Body of pancreas (tissue), 4 donors: ENCODE measurements around the gene NMT2.

Source experiments
- CTCF ChIP-seq, 7 experiments: fragments of 450-650 bp in 4 of 7; fragments of 200-600 bp in 3 of 7; sonication (generic) in 3 of 7; IDR thresholded peaks; one replicate each; pipeline ENCODE4 v1.5.1; 2016 to 2019; ENCODE audit warnings: antibody characterized with exemption in 7 of 7
- POLR2A ChIP-seq, 3 donors: fragments of 450-650 bp; IDR thresholded peaks; one replicate each; pipeline ENCODE4 v1.6.1; 2016; ENCODE audit warnings: antibody characterized with exemption in 3 of 3, mild to moderate bottlenecking in 2 of 3

GRCh38 chr10:15168291-15168785 lies at the start of gene NMT2:
- TF ChIP-seq CTCF (IDR thresholded peaks at IDR 0.05) (peak in 6 of 7 experiments; percentile 23 to 63 (median 51)), POLR2A (IDR thresholded peaks at IDR 0.05) (peak; percentile 81 to 88 (median 87))
